GM19193 (cell line): ENCODE measurements around the gene MCF2L.

Source experiments
- POLR2A ChIP-seq: IDR thresholded peaks from 4 replicates; pipeline ENCODE4 v1.6.1; 2011; ENCODE audit not compliant: insufficient read depth, insufficient read length; ENCODE audit errors: extremely low read depth

Gene MCF2L

GRCh38 chr13:113032291-113032690 is 63.3 kb downstream of the MCF2L start:
- TF ChIP-seq POLR2A: no peak

- no peak for TF ChIP-seq POLR2A
Measured at GRCh38 chr13:113033054-113033850, 64.2 kb downstream of the MCF2L start.

GRCh38 chr13:113034451-113035212 is 65.6 kb downstream of the MCF2L start:
- no peak for TF ChIP-seq POLR2A

GRCh38 chr13:113035213-113035800 is 66.3 kb downstream of the MCF2L start:
- no peak for TF ChIP-seq POLR2A

- TF ChIP-seq POLR2A: no peak
Measured at GRCh38 chr13:113036401-113036800, 67.4 kb downstream of the MCF2L start.

- no peak for TF ChIP-seq POLR2A
Measured at GRCh38 chr13:113040031-113040430, 71.0 kb downstream of the MCF2L start.

GRCh38 chr13:113040597-113041292 is 71.7 kb downstream of the MCF2L start:
- no peak for TF ChIP-seq POLR2A

GRCh38 chr13:113041293-113041690 is 72.3 kb downstream of the MCF2L start:
- no peak for TF ChIP-seq POLR2A

- TF ChIP-seq POLR2A: no peak
Measured at GRCh38 chr13:113041896-113042295, 72.9 kb downstream of the MCF2L start.

GRCh38 chr13:113042456-113042855 is 73.4 kb downstream of the MCF2L start:
- TF ChIP-seq POLR2A: no peak

- no peak for TF ChIP-seq POLR2A
Measured at GRCh38 chr13:113043001-113043630, 74.1 kb downstream of the MCF2L start.

GRCh38 chr13:113043931-113044330 is 74.9 kb downstream of the MCF2L start:
- TF ChIP-seq POLR2A: no peak

GRCh38 chr13:113044391-113045114 is 75.5 kb downstream of the MCF2L start:
- no peak for TF ChIP-seq POLR2A
